Measurements from ENCODE around the gene LMF1.
"Not testable (repeated sequence)": the region's sequence is repeated elsewhere in the genome, so short reads cannot be mapped to it uniquely, and the experiment has no call there.

The LMF1 gene

GRCh38 chr16:866252-866896 is 104.4 kb downstream of the LMF1 start:
- in situ Hi-C loops (cut with HindIII; ENCODE audit: low sequenced_read_pairs), result no loop called here
- no peak overlapping the region for H3K4me3 ChIP-seq (ENCODE audit: low read depth, low read length)
- DNase-seq (ENCODE audit: low read depth, low spot score), result no peak
- no peak for TF ChIP-seq CTCF (IDR thresholded peaks at IDR 0.05; ENCODE audit: low read depth, low read length)

DNA sequence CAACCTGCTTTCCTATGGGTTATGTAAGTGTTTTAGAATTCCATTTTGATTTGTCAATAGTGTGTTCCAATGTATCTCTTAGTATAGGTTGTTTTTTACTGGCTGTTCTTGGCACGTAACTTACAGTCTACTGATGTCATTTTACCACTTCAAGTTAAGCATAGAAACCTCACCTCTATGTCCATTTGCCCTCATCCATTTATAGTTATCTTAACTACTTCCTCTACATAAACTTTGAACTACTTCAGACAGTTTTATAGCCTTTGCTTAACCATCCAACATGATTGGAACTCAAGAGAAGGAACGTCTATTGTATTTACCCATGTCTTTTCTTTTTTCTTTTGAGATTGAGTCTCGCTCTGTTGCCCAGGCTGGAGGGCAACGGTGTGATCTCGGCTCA is 105.8 kb downstream of the LMF1 start:
- no peak for TF ChIP-seq CTCF (IDR thresholded peaks at IDR 0.05; ENCODE audit: low read depth, low read length)
- in situ Hi-C loops (cut with HindIII; ENCODE audit: low sequenced_read_pairs), result no loop called here
- no peak overlapping the region for H3K4me3 ChIP-seq (ENCODE audit: low read depth, low read length)
- no peak for DNase-seq (ENCODE audit: low read depth, low spot score)

GRCh38 chr16:861446-861845 is 109.3 kb downstream of the LMF1 start:
- no peak for DNase-seq (ENCODE audit: low read depth, low spot score)
- no peak for TF ChIP-seq CTCF (IDR thresholded peaks at IDR 0.05; ENCODE audit: low read depth, low read length)
- in situ Hi-C loops (cut with HindIII; ENCODE audit: low sequenced_read_pairs), result no loop called here
- H3K4me3 ChIP-seq (ENCODE audit: low read depth, low read length), result no peak overlapping the region

DNA sequence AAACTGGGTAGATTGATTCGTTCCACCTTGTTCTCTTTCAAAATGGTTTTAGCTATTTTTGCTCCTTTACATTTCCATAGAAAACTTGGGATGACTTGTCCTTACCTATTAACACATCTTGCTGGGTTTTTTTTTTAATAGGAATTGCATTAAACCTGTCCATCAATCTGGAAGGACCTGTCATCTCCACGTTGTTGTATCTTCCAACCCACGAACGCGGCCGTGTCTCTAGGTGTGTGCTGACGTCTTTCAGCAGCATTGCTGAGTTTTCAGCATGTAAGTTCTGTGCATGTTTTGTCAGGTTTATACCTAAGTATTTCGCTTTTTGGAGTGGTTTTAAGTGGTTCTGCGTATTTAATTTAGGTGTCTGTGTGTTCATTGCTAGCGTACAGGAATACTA is 109.9 kb downstream of the LMF1 start:
- H3K4me3 ChIP-seq (ENCODE audit: low read depth, low read length), result no peak overlapping the region
- in situ Hi-C loops (cut with HindIII; ENCODE audit: low sequenced_read_pairs), result no loop called here
- TF ChIP-seq CTCF (IDR thresholded peaks at IDR 0.05; ENCODE audit: low read depth, low read length), result no peak
- DNase-seq (ENCODE audit: low read depth, low spot score), result no peak

- DNase-seq (ENCODE audit: low read depth, low spot score); H3K4me3 ChIP-seq (ENCODE audit: low read depth, low read length); in situ Hi-C loops (cut with HindIII; ENCODE audit: low sequenced_read_pairs): not testable (repeated sequence)
These were observed 111.8 kb downstream of the LMF1 start for GRCh38 chr16:858971-859370.

DNA sequence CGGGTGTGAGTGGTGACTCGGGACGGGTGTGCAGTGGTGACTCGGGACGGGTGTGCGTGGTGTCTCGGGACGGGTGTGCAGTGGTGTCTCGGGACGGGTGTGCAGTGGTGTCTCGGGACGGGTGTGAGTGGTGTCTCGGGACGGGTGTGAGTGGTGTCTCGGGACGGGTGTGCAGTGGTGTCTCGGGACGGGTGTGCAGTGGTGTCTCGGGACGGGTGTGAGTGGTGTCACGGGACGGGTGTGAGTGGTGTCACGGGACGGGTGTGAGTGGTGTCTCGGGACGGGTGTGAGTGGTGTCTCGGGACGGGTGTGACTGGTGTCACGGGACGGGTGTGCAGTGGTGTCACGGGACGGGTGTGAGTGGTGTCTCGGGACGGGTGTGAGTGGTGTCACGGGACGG is 112.3 kb downstream of the LMF1 start:
- in situ Hi-C loops (cut with HindIII; ENCODE audit: low sequenced_read_pairs); H3K4me3 ChIP-seq (ENCODE audit: low read depth, low read length); DNase-seq (ENCODE audit: low read depth, low spot score): not testable (repeated sequence)

DNA sequence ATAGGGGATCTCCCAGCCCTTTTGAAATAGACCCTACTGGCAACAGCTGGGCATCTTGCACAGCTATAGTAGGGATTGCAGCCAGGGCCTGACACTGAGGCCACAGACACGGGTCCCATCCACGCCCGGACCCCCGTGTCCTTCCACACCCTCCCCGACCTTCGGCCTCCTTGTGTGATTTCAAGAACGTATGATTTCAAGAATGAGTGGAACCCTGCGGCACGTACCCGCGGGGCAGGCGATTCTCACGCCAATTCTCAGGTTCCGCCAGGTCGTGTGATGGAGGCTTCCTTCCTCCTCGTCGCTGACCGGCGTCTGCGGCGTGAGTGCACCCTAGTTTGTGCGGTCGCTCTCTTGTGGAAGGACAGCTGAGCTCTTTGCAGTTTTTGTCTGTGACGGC is 114.0 kb downstream of the LMF1 start:
- H3K4me3 ChIP-seq (ENCODE audit: low read depth, low read length), result no peak overlapping the region
- no peak for TF ChIP-seq CTCF (IDR thresholded peaks at IDR 0.05; ENCODE audit: low read depth, low read length)
- in situ Hi-C loops (cut with HindIII; ENCODE audit: low sequenced_read_pairs), result no loop called here
- no peak for DNase-seq (ENCODE audit: low read depth, low spot score)

GRCh38 chr16:856101-856500 is 114.7 kb downstream of the LMF1 start:
- no peak for DNase-seq (ENCODE audit: low read depth, low spot score)
- in situ Hi-C loops (cut with HindIII; ENCODE audit: low sequenced_read_pairs), result no loop called here
- no peak overlapping the region for H3K4me3 ChIP-seq (ENCODE audit: low read depth, low read length)
- no peak for TF ChIP-seq CTCF (IDR thresholded peaks at IDR 0.05; ENCODE audit: low read depth, low read length)

Data from astrocyte of the spinal cord (primary cell).